GM12878 (cell line): ENCODE results near the gene TLE2. TPM values are rescaled to one million over a fixed set of nuclear protein-coding genes. Genes with fewer than 3 reads are reported as not detected.

ENCODE experiments used
- ATAC-seq: fragments of 200-7000 bp; cut with Tn5 transposase; 3 replicates; pipeline ENCODE4 v1.9.1; 2020; ENCODE audit warnings: mild to moderate bottlenecking, moderate library complexity
- BruUV-seq: library from RNA; stranded (reverse); fragments of 400-500 nt; replicated peaks from 2 replicates; lab custom pipeline; 2021; lab: Mats Ljungman, UMichigan
- CTCF ChIA-PET: fragments of 300-600 bp; sonication (Branson Sonifier 250); formaldehyde crosslinking; extraction: SDS; loops from one replicate; lab custom pipeline; 2021; ENCODE audit warnings: inconsistent platforms; lab: Yijun Ruan, JAX
- POLR2A ChIA-PET: fragments of 350-600 bp; formaldehyde crosslinking; extraction: SDS; loops from one replicate; lab custom pipeline; 2021; ENCODE audit warnings: inconsistent platforms; lab: Charles Lee
- RAD21 ChIA-PET: fragments of 300-600 bp; sonication (Branson Sonifier 250); formaldehyde crosslinking; loops from one replicate; lab custom pipeline; 2023; ENCODE audit warnings: antibody characterized with exemption; ENCODE audit not compliant: unreplicated experiment; lab: Charles Lee
- SMC1A ChIA-PET: fragments of 300-600 bp; sonication (Branson Sonifier 250); formaldehyde crosslinking; loops from one replicate; lab custom pipeline; 2023; ENCODE audit not compliant: unreplicated experiment, uncharacterized antibody; lab: Charles Lee
- DNase-seq: peaks from one replicate; pipeline ENCODE4 v3.0.0-alpha.2; 2011; ENCODE audit warnings: low read depth, low spot score
- FAIRE-seq: peaks from 3 replicates; lab custom pipeline; 2011; peaks lifted over from hg19 to GRCh38; lab: Jason Lieb, UNC
- H2AFZ ChIP-seq: 2 replicates; pipeline ENCODE4 v1.6.0; 2011; ENCODE audit warnings: low read depth, low read length, control low read depth; ENCODE audit not compliant: control insufficient read depth
- H3K27ac ChIP-seq: 2 replicates; pipeline ENCODE4 v1.5.1; 2011; ENCODE audit warnings: control low read depth; ENCODE audit not compliant: control insufficient read depth, insufficient read depth
- H3K27me3 ChIP-seq, 2 experiments: replicated peaks in 1 of 2; 2 replicates each; pipeline versions ENCODE4 v1.6.0 to v1.6.1; 2011; ENCODE audit warnings: low read length in 1 of 2; ENCODE audit not compliant: control insufficient read depth in 2 of 2, insufficient read depth in 2 of 2
- H3K36me3 ChIP-seq, 2 experiments: 2 replicates each; pipeline ENCODE4 v1.5.1; 2011; ENCODE audit warnings: low read length in 1 of 2; ENCODE audit not compliant: control insufficient read depth in 2 of 2, insufficient read depth in 2 of 2
- H3K4me1 ChIP-seq: 2 replicates; pipeline ENCODE4 v1.6.1; 2011; ENCODE audit warnings: mild to moderate bottlenecking, low read length, moderate library complexity, mixed read lengths; ENCODE audit not compliant: control insufficient read depth, insufficient read depth
- H3K4me2 ChIP-seq: 2 replicates; pipeline ENCODE4 v1.6.0; 2011; ENCODE audit warnings: control low read depth; ENCODE audit not compliant: control insufficient read depth, insufficient read depth
- H3K4me3 ChIP-seq: fragments of 200-600 bp; sonication (generic); 2 replicates; pipeline ENCODE4 v1.5.1; 2016
- H3K79me2 ChIP-seq: 2 replicates; pipeline ENCODE4 v1.6.0; 2011; ENCODE audit warnings: low read length; ENCODE audit not compliant: control insufficient read depth, insufficient read depth
- H3K9ac ChIP-seq: 2 replicates; pipeline ENCODE4 v1.8.0; 2011; ENCODE audit warnings: low read length, control low read depth, mixed read lengths; ENCODE audit not compliant: control insufficient read depth, insufficient read depth
- H3K9me3 ChIP-seq: replicated peaks from 3 replicates; pipeline ENCODE4 v1.5.1; 2011; ENCODE audit warnings: mild to moderate bottlenecking, low read length; ENCODE audit not compliant: control insufficient read depth, insufficient read depth
- H4K20me1 ChIP-seq: 2 replicates; pipeline ENCODE4 v1.6.0; 2011; ENCODE audit not compliant: control insufficient read depth, insufficient read depth
- GATAD2B ChIP-seq: fragments of 450-650 bp; conservative IDR thresholded peaks from 2 replicates; pipeline ENCODE4 v1.6.1; 2017; ENCODE audit warnings: low read depth, mild to moderate bottlenecking, moderate library complexity
- MAX ChIP-seq: IDR thresholded peaks from 2 replicates; pipeline ENCODE4 v1.6.1; 2012; ENCODE audit warnings: low read depth, low read length, improper control_type of control experiment
- MEF2B ChIP-seq: fragments of 450-650 bp; IDR thresholded peaks from 2 replicates; pipeline ENCODE4 v1.6.1; 2018; ENCODE audit warnings: mild to moderate bottlenecking, moderate library complexity; ENCODE audit not compliant: partially characterized antibody, poor library complexity, severe bottlenecking
- NKRF ChIP-seq: fragments of 450-650 bp; conservative IDR thresholded peaks from 2 replicates; pipeline ENCODE4 v1.6.1; 2017; ENCODE audit warnings: mild to moderate bottlenecking, moderate library complexity
- POLR2AphosphoS5 ChIP-seq: IDR thresholded peaks from 2 replicates; pipeline ENCODE4 v1.6.1; 2011; ENCODE audit warnings: mild to moderate bottlenecking, low read length, inconsistent platforms
- RBBP5 ChIP-seq: fragments of 200-600 bp; sonication (generic); conservative IDR thresholded peaks from 2 replicates; pipeline ENCODE4 v1.6.1; 2016
- RELB ChIP-seq: fragments of 450-650 bp; IDR thresholded peaks from 2 replicates; pipeline ENCODE4 v1.6.1; 2017; ENCODE audit warnings: low read depth, mild to moderate bottlenecking, moderate library complexity
- SIN3A ChIP-seq: IDR thresholded peaks from 2 replicates; pipeline ENCODE4 v1.6.1; 2012; ENCODE audit warnings: low read depth, low read length, improper control_type of control experiment
- ZBED1 ChIP-seq: IDR thresholded peaks from 2 replicates; pipeline ENCODE4 v1.6.1; 2016; ENCODE audit warnings: borderline replicate concordance
- ZNF622 ChIP-seq: fragments of 450-650 bp; IDR thresholded peaks from 2 replicates; pipeline ENCODE4 v1.6.1; 2017; ENCODE audit warnings: mild to moderate bottlenecking, inconsistent platforms
- WGBS: methylation state at CpG from one replicate; pipeline ENCODE4 v1.1.6; 2016; ENCODE audit warnings: low lambda C conversion rate; ENCODE audit not compliant: insufficient replicate concordance, insufficient coverage; ENCODE audit errors: missing lambda C conversion rate; 5-methylcytosine and 5-hydroxymethylcytosine counted together
- in situ Hi-C: fragments of 300-500 bp; cut with MboI; formaldehyde crosslinking; loops from 9 replicates; pipeline ENCODE4 v1.14.3; 2018; ENCODE audit warnings: mixed read lengths
- intact Hi-C: fragments of 100-400 bp; cut with micrococcal nuclease; formaldehyde crosslinking; loops from one replicate; pipeline ENCODE4 v1.14.2; 2022; ENCODE audit not compliant: unreplicated experiment
- polyA plus RNA-seq, 11 experiments: library from polyadenylated mRNA; depleted of rRNA in 4 of 11; unstranded in 6 of 11; stranded (reverse) in 5 of 11; fragments of >200 nt; fragmentation: Nextera tagmentation in 4 of 11; fragmentation: Illumina TruSeq in 1 of 11; extraction: Ambion mirVana in 4 of 11; extraction: Trizol in 1 of 11; gene quantifications; 1 replicate in 1 of 11; 2 replicates in 10 of 11; pipeline versions ENCODE4 v1.2.1 to v1.2.3, GENCODE V29; 2011 to 2016; ENCODE audit warnings: inconsistent platforms in 2 of 11, missing spikeins in 2 of 11, low read depth in 1 of 11
- total RNA-seq, 4 experiments: library from RNA; depleted of rRNA in 3 of 4; stranded (reverse); fragments of >200 nt in 3 of 4; fragmentation: Illumina TruSeq in 1 of 4; extraction: Trizol in 1 of 4; gene quantifications; 2 replicates each; pipeline versions ENCODE4 v1.2.1 to v1.2.3, GENCODE V29; 2013 to 2021

TLE2 gene
- total and polyA plus RNA-seq, 10 of the 15 experiments (the other 5 are each of a cell fraction or from before 2014, with no cell fraction given), result 0.05 to 0.21 (median 0.11) TPM; not detected in 5

GRCh38 chr19:3056417-3057088 is 27.5 kb upstream of the TLE2 start:
- WGBS, result 94% methylated on average over 10 of the region's 10 CpGs

GRCh38 chr19:3055741-3056416 is 26.8 kb upstream of the TLE2 start:
- ChIA-PET POLR2A (interaction anchor here (0.6 kb wide), 1 partner anchor 129 kb away, joined by 3 read pairs; no protein-coding TSS in a partner anchor), RAD21 (no interaction called here), CTCF (no interaction called here), SMC1A (no interaction called here)
- 89% methylated on average over 15 of the region's 31 CpGs for WGBS
- peaks cover 17% of the 10 kb centered on the region for H3K79me2 ChIP-seq
- no peaks in the 10 kb centered on the region for H3K9me3 ChIP-seq
- no peaks in the 10 kb centered on the region for H3K27me3 ChIP-seq
- peaks cover 9% of the 10 kb centered on the region; the same call in 1 of the 2 replicates for H3K4me1 ChIP-seq
- FAIRE-seq, result no peak
- no peak overlapping the region for H3K4me2 ChIP-seq
- in situ Hi-C loops (no loop called here), intact Hi-C loops (no loop called here)
- H3K27ac ChIP-seq, result no peak overlapping the region
- TF ChIP-seq ZBED1, result no peak
- no peak for TF ChIP-seq SIN3A
- no peak for TF ChIP-seq RELB
- TF ChIP-seq RBBP5, result no peak
- no peak for TF ChIP-seq GATAD2B
- TF ChIP-seq NKRF, result no peak
- no peak for TF ChIP-seq ZNF622
- no peak for TF ChIP-seq MEF2B
- DNase-seq, result no peak
- no peak for ATAC-seq
- H3K4me3 ChIP-seq, result no peak overlapping the region
- H3K9ac ChIP-seq, result no peak overlapping the region
- H4K20me1 ChIP-seq, result peaks cover 11% of the 10 kb centered on the region; the same call in 1 of the 2 replicates
- no TSS peak for BruUV-seq
- H3K36me3 ChIP-seq, result peaks cover 17 to 20% of the 10 kb centered on the region in 2 experiments; a peak in 3 of 4 replicates
- no peak overlapping the region for H2AFZ ChIP-seq

More at GRCh38 chr19:3056417-3057088, 27.5 kb upstream of the TLE2 start:
- Histone ChIP-seq H3K79me2 (peaks cover 24% of the 10 kb centered on the region), H4K20me1 (peaks cover 11% of the 10 kb centered on the region; the same call in 1 of the 2 replicates), H3K9me3 (no peaks in the 10 kb centered on the region), H3K27me3 (no peaks in the 10 kb centered on the region), H2AFZ (no peak overlapping the region), H3K36me3 (peaks cover 17 to 20% of the 10 kb centered on the region in 2 experiments; a peak in 3 of 4 replicates), H3K4me1 (peaks cover 9% of the 10 kb centered on the region; the same call in 1 of the 2 replicates), H3K4me3 (no peak overlapping the region), H3K9ac (no peak overlapping the region), H3K4me2 (no peak overlapping the region), H3K27ac (no peak overlapping the region)
- TF ChIP-seq POLR2AphosphoS5, result peak; percentile 33
- TF ChIP-seq MAX, result no peak
- ChIA-PET SMC1A (no interaction called here), RAD21 (no interaction called here), POLR2A (no interaction called here), CTCF (no interaction called here)
- intact Hi-C loops (no loop called here), in situ Hi-C loops (no loop called here)
- DNase-seq (no peak), ATAC-seq (no peak), FAIRE-seq (no peak)
- BruUV-seq, result no TSS peak
